GM12865 (cell line): ENCODE measurements around the gene GNAO1.

ENCODE experiments used
- DNase-seq: peaks from one replicate; pipeline ENCODE4 v3.0.0; 2010; ENCODE audit warnings: low read depth
- H3K4me3 ChIP-seq: 2 replicates; pipeline ENCODE4 v1.5.1; 2011; ENCODE audit warnings: mild to moderate bottlenecking, low read depth, low read length, control low read depth
- TF ChIP-seq, protein P1 (sequence below): IDR thresholded peaks from 2 replicates; pipeline ENCODE4 v1.5.1; 2011; ENCODE audit warnings: low read length, control low read depth, low read depth, inconsistent platforms; ENCODE audit not compliant: insufficient read depth; ENCODE audit errors: missing control alignments

The GNAO1 gene

GRCh38 chr16:56357241-56357764 lies 166.0 kb downstream of the GNAO1 start:
- H3K4me3 ChIP-seq: peak overlapping the region; percentile 61
- DNase-seq: no peak
- TF ChIP-seq, protein P1, sequence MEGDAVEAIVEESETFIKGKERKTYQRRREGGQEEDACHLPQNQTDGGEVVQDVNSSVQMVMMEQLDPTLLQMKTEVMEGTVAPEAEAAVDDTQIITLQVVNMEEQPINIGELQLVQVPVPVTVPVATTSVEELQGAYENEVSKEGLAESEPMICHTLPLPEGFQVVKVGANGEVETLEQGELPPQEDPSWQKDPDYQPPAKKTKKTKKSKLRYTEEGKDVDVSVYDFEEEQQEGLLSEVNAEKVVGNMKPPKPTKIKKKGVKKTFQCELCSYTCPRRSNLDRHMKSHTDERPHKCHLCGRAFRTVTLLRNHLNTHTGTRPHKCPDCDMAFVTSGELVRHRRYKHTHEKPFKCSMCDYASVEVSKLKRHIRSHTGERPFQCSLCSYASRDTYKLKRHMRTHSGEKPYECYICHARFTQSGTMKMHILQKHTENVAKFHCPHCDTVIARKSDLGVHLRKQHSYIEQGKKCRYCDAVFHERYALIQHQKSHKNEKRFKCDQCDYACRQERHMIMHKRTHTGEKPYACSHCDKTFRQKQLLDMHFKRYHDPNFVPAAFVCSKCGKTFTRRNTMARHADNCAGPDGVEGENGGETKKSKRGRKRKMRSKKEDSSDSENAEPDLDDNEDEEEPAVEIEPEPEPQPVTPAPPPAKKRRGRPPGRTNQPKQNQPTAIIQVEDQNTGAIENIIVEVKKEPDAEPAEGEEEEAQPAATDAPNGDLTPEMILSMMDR: no peak

DNA sequence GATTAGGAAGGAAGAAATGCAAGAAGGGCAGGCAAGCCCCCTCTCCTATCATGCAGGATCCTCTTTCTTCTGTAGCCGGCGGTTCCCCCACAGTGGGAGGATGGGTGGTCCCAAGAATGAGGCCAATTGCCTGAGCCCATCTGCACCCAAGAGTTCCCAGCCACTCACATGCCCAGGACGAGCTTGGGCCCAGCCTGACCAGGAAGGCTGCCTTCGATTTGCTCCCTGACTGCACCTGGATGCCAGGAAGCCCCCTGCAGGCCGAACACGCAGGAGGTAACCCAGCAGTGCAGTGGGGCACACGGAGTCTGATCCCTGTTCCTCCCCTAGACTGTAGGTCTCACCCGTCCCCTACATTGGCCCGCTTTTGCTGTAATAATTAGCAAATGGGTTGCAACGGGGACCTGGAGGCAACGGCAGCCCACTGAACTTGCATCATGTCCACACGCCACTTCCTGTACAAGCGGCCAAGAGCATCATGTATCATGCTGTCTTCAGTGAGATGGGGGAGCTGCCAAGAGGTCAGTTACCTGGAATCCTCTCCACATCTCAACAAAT lies 166.6 kb downstream of the GNAO1 start:
- DNase-seq: peak; percentile 28
- no peak overlapping the region for H3K4me3 ChIP-seq
- TF ChIP-seq, protein P1: peak; percentile 30

DNA sequence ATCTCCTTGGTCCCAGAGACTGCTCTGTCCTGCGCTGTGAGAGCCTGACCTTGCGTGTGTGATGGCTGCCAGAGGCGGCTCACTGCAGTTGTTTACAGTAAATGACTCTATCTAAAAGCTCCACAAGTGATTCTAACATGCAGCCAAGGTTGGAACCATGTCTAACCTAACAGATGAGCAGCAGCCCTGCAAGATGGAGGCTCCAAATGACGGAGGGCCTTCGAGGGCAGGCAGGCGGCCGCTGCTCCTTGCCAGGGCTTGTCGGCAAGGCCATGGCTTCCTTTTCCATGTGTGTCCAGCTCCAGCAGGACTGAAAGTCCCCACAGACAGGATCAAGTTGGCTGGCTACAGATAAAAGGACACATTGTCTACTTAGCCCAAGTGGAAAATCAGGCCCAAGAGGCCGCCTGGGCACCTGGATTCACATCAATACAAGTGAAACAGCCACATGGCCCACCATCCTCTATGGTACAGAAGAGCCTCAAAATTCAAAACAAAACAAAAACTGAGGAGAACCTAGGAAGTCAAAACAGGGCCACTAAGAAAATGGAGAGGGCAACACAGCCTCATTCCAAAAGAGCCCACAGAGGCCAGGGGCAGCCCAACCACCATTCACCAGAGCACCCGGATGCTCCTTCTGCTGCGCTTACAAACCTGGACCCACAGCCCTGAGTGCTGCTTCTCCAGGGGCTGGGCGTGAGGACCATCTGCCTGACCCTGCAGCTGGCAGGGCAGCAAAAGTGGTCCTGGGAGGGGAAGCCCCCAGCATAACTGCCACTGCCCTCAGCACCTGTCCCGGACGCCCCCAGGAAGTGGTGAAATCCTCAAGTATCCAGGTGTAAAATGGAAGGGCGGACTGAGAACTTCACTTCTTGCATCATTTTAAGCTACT lies 169.1 kb downstream of the GNAO1 start:
- H3K4me3 ChIP-seq: no peak overlapping the region
- TF ChIP-seq, protein P1: no peak
- DNase-seq: no peak

GRCh38 chr16:56362057-56362655 lies 170.9 kb downstream of the GNAO1 start:
- no peak overlapping the region for H3K4me3 ChIP-seq
- DNase-seq: no peak
- TF ChIP-seq, protein P1: no peak

- no peak for DNase-seq
- TF ChIP-seq, protein P1: no peak
- H3K4me3 ChIP-seq: no peak overlapping the region
These were observed 171.4 kb downstream of the GNAO1 start for GRCh38 chr16:56362706-56363105.

GRCh38 chr16:56363181-56363716 lies 172.0 kb downstream of the GNAO1 start:
- no peak overlapping the region for H3K4me3 ChIP-seq
- TF ChIP-seq, protein P1: no peak
- DNase-seq: no peak
